Spleen (tissue), 11 donors: ENCODE measurements around the gene TADA2B. TPM values are rescaled to one million over a fixed set of nuclear protein-coding genes. Genes with fewer than 3 reads are reported as not detected.

ENCODE experiments used
- DNase-seq: peaks from one replicate; pipeline ENCODE4 v3.0.0-alpha.2; 2020
- H3K27ac ChIP-seq, 8 donors: fragments of 200-600 bp; sonication (generic) in 7 of 8; 1 replicate in 4 of 8; 2 replicates in 4 of 8; pipeline versions ENCODE4 v1.5.0 to v1.8.0; 2016 to 2021; ENCODE audit warnings: inconsistent platforms in 4 of 8, mild to moderate bottlenecking in 4 of 8, moderate library complexity in 1 of 8
- H3K27me3 ChIP-seq, 7 donors: fragments of 200-600 bp; sonication (generic) in 6 of 7; replicated peaks in 1 of 7; 1 replicate in 4 of 7; 2 replicates in 3 of 7; pipeline versions ENCODE4 v1.5.0 to v1.8.0; 2016 to 2021; ENCODE audit warnings: inconsistent platforms in 3 of 7, mild to moderate bottlenecking in 1 of 7
- H3K36me3 ChIP-seq, 6 donors: fragments of 200-600 bp; sonication (generic) in 5 of 6; 1 replicate in 4 of 6; 2 replicates in 2 of 6; pipeline versions ENCODE4 v1.5.0 to v1.8.0; 2016 to 2021; ENCODE audit warnings: inconsistent platforms in 2 of 6
- H3K4me1 ChIP-seq, 6 donors: fragments of 200-600 bp; sonication (generic) in 5 of 6; 1 replicate in 3 of 6; 2 replicates in 3 of 6; pipeline versions ENCODE4 v1.5.0 to v1.8.0; 2016 to 2021; ENCODE audit warnings: inconsistent platforms in 3 of 6
- H3K4me3 ChIP-seq, 8 donors: fragments of 200-600 bp; sonication (generic) in 7 of 8; 1 replicate in 4 of 8; 2 replicates in 4 of 8; pipeline versions ENCODE4 v1.5.0 to v1.8.0; 2016 to 2021; ENCODE audit warnings: inconsistent platforms in 4 of 8, mild to moderate bottlenecking in 4 of 8, moderate library complexity in 2 of 8
- H3K9me3 ChIP-seq, 8 donors: fragments of 200-600 bp; sonication (generic) in 7 of 8; 1 replicate in 4 of 8; 2 replicates in 4 of 8; pipeline versions ENCODE4 v1.5.0 to v1.8.0; 2016 to 2021; ENCODE audit warnings: inconsistent platforms in 4 of 8
- POLR2A ChIP-seq, 3 donors: fragments of 450-650 bp; IDR thresholded peaks; one replicate each; pipeline ENCODE4 v1.5.1; 2017; ENCODE audit warnings: antibody characterized with exemption in 3 of 3, mild to moderate bottlenecking in 1 of 3
- POLR2AphosphoS5 ChIP-seq, 3 donors: sonication (generic); formaldehyde crosslinking; IDR thresholded peaks; one replicate each; pipeline ENCODE4 v1.5.1; 2017; ENCODE audit warnings: antibody characterized with exemption in 3 of 3
- WGBS, 5 donors: extraction: QIAGEN DNeasy Blood & Tissue Kit in 3 of 5; methylation state at CpG; one replicate each; pipeline versions ENCODE4 v1.1.5 to v1.1.7; 2013 to 2018; 5-methylcytosine and 5-hydroxymethylcytosine counted together
- intact Hi-C: fragments of 100-400 bp; cut with DNase I; formaldehyde crosslinking; loops from one replicate; pipeline ENCODE4 v1.15.0; 2023; ENCODE audit warnings: low total_unique reads
- polyA plus RNA-seq, 3 donors: library from polyadenylated mRNA; stranded (reverse); fragments of 200-250 nt; gene quantifications; one replicate each; pipeline ENCODE4 v1.2.1, GENCODE V29; 2013
- total RNA-seq, 7 donors: library from RNA; depleted of rRNA in 3 of 7; stranded (reverse); fragments of >200 nt in 3 of 7; fragmentation: NEBNext Ultra II Directional in 4 of 7; extraction: Animal tissue kit (Norgen Biotek cat#: 25700) in 4 of 7; gene quantifications; one replicate each; pipeline versions ENCODE4 v1.1.0 to v1.2.1, GENCODE V29; 2016 to 2021
- TF ChIP-seq, protein P1 (sequence below), 11 experiments: fragments of 200-600 bp in 7 of 11; fragments of 450-650 bp in 4 of 11; sonication (generic) in 4 of 11; IDR thresholded peaks in 8 of 11; conservative IDR thresholded peaks in 3 of 11; 1 replicate in 7 of 11; 2 replicates in 4 of 11; pipeline versions ENCODE4 v1.4.0 to v1.8.0; 2016 to 2021; ENCODE audit warnings: antibody characterized with exemption in 11 of 11, inconsistent platforms in 4 of 11, mild to moderate bottlenecking in 1 of 11
- donor health status: healthy with polysubstance abuse.
- donor health status: DM: no; HTN: no; CAD: no; lungs with moderate emphysema.
- donor health status: DM: no; HTN: no; CAD: no.
- donor health status: Bipolar disorder and iron deficiency.
- donor health status: healthy.
- donor health status: DM: no; HTN: no; CAD: no.
- donor health status: DM: yes; HTN: yes; CAD: no.

Gene TADA2B
- total and polyA plus RNA-seq, 10 donors = 9.9 to 32.2 (median 25.8) TPM

DNA sequence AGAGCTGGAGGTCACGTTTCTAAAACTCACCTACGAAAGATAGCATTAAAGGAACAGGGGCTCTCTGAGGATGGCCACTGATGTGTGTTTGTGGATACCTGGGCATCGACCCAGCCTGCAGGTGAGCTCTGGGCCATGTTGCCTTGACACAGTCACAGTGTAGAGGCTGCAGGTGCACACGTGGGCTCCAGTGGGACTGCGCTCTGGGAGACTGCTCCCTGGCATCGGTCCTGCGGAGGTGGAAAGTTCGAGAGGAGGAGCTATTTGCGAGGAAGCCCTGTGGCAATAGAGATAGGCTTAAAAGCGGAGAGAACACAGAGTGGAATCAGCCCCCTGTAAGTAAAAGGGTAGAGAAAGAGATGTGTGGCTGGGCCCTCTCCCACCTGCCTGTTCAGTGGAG lies 12.3 kb upstream of the TADA2B start:
- H3K27ac ChIP-seq = no peak overlapping the region
- H3K4me3 ChIP-seq = no peak overlapping the region
- TF ChIP-seq POLR2AphosphoS5 (IDR thresholded peaks at IDR 0.05) = peak in 1 of 3 donors; percentile 46
- TF ChIP-seq POLR2A (IDR thresholded peaks at IDR 0.05) = no peak
- TF ChIP-seq, protein P1, sequence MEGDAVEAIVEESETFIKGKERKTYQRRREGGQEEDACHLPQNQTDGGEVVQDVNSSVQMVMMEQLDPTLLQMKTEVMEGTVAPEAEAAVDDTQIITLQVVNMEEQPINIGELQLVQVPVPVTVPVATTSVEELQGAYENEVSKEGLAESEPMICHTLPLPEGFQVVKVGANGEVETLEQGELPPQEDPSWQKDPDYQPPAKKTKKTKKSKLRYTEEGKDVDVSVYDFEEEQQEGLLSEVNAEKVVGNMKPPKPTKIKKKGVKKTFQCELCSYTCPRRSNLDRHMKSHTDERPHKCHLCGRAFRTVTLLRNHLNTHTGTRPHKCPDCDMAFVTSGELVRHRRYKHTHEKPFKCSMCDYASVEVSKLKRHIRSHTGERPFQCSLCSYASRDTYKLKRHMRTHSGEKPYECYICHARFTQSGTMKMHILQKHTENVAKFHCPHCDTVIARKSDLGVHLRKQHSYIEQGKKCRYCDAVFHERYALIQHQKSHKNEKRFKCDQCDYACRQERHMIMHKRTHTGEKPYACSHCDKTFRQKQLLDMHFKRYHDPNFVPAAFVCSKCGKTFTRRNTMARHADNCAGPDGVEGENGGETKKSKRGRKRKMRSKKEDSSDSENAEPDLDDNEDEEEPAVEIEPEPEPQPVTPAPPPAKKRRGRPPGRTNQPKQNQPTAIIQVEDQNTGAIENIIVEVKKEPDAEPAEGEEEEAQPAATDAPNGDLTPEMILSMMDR (IDR thresholded peaks at IDR 0.05 in 8 of 11, conservative IDR thresholded peaks at IDR 0.05 in 3 of 11) = no peak
- DNase-seq = peak; percentile 21
- H3K9me3 ChIP-seq = no peaks in the 10 kb centered on the region
- H3K27me3 ChIP-seq = no peaks in the 10 kb centered on the region
- intact Hi-C loops = no loop called here
- no peaks in the 10 kb centered on the region for H3K4me1 ChIP-seq
- H3K36me3 ChIP-seq = peaks cover 0 to 79% (median 46%) of the 10 kb centered on the region in 6 donors
- 93 to 97% (median 95%) methylated on average over 10 of the region's 10 CpGs for WGBS, 5 donors

DNA sequence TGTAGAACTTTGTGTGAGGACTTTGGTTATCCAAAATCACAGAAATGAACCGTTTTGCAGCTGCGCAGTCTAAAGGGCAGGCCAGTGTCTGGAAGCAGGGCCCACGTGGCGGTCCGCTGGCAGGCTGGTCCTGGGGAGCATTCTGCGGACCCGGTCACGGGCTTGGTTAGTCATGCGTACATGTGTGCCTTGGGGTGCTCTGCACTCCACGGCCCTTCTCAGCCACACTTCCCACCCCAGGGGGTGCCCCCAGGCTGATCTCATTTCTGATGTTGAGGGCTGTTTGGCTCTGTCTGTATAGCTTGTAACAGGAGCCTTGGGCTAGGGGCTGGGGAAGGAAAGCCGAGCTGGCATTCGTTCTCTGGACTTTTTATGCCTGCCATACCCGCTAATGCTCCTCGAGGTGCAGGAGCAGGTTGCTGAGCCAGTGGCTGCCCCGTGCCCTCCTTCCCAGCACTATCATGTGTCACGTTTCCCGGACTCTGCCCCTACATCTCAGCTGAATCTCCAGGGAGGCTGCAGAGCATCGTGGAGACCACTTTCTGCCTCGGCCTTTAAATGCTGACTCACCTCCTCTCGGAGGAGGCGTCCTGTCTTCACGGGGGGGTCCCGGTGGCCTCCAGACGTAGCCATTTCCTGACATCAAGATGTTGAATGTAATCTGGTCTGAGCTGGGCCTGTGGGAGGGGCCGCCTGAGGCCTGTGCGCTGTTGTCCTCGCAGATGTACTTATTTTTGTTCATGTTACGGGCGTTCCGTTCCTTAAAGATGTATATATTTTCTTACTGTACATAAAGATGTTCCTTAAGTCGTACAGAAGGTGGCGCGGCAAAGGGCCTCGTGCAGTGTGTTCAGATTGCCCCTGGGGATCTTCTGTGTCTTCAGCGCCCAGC lies 11.4 kb upstream of the TADA2B start:
- 66 to 71% (median 69%) methylated on average over 35 of the region's 35 CpGs for WGBS, 5 donors
- DNase-seq = no peak
- intact Hi-C loops = no loop called here
- Histone ChIP-seq H3K4me1 (no peaks in the 10 kb centered on the region), H3K27me3 (no peaks in the 10 kb centered on the region), H3K27ac (no peak overlapping the region), H3K9me3 (no peaks in the 10 kb centered on the region), H3K36me3 (peaks cover 0 to 70% (median 40%) of the 10 kb centered on the region in 6 donors), H3K4me3 (no peak overlapping the region)
- TF ChIP-seq POLR2AphosphoS5 (IDR thresholded peaks at IDR 0.05) = peak in 1 of 3 donors; percentile 39
- TF ChIP-seq POLR2A (IDR thresholded peaks at IDR 0.05) = no peak

DNA sequence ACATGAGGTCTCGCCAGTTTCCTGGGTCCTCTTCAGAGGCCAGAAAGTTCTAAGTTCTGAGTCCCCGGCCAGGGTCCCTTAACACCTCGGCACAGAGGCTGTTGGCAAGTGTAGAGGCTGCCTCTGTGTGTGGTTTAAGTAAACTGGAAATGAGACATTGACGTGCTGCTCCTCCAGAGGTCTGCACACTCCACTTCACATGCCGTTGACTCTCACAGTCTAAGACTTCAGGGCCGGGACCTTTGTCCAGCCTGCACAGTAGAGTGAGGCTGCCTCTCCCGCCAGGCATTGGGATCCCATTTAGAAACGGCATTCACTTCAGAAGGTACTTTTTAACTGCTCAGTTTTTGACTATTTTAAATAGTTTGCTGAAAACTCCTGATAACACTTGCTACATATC lies 10.6 kb upstream of the TADA2B start:
- Histone ChIP-seq H3K27me3 (no peaks in the 10 kb centered on the region), H3K4me1 (no peaks in the 10 kb centered on the region), H3K36me3 (peaks cover 0 to 62% (median 39%) of the 10 kb centered on the region in 6 donors), H3K27ac (no peak overlapping the region), H3K4me3 (no peak overlapping the region), H3K9me3 (no peaks in the 10 kb centered on the region)
- TF ChIP-seq, protein P1 (IDR thresholded peaks at IDR 0.05 in 8 of 11, conservative IDR thresholded peaks at IDR 0.05 in 3 of 11) = no peak
- TF ChIP-seq POLR2AphosphoS5 (IDR thresholded peaks at IDR 0.05) = no peak
- TF ChIP-seq POLR2A (IDR thresholded peaks at IDR 0.05) = no peak
- WGBS, 5 donors = 90 to 95% (median 93%) methylated on average over 7 to 8 of the region's 8 CpGs
- intact Hi-C loops = no loop called here
- DNase-seq = no peak

DNA sequence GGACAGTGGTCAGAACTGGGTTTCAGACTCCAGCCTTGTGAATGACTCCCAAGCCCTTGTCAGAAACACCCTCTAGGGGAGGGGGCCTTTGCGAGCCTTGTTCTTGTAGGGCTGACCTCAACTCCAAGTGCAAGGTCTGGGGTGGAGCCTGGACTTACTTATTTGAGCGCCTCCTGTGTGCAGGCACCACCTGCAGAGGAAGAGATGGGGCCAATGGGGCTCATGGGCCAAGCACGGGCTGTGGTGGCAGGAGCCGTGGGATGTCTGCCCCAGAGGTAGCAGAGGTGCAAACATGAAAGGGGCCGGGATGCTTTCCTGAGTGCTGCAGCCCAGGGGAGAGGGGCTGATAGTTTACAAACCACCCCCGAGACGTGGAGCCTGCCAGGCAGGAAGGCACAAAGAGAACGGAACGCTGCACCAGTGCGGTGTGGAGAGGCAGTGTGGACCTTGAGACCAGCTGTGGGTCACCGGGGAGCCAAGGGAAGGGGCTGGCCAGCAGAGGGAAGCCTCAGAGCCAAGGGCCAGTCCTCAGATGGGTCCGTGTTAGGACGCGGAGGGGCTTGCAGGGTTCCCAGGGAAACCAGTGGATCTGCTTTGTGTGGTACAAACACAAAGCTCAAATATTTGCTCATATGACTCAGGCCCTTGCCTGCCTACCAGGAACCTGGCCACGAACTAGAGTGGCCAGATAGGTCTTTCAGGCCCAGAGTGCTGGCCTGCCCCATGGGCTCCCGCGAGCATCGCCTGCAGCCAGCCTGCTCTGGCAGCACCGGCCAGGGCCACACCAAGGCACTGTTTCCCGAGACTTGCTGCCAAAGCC lies 8.7 kb upstream of the TADA2B start:
- DNase-seq = peak; percentile 75
- Histone ChIP-seq H3K4me3 (no peak overlapping the region), H3K27me3 (no peaks in the 10 kb centered on the region), H3K36me3 (peaks cover 0 to 43% (median 33%) of the 10 kb centered on the region in 6 donors), H3K27ac (no peak overlapping the region), H3K4me1 (no peaks in the 10 kb centered on the region), H3K9me3 (no peaks in the 10 kb centered on the region)
- peak in 1 of 3 donors; percentile 54 for TF ChIP-seq POLR2AphosphoS5 (IDR thresholded peaks at IDR 0.05)
- TF ChIP-seq, protein P1 (IDR thresholded peaks at IDR 0.05 in 8 of 11, conservative IDR thresholded peaks at IDR 0.05 in 3 of 11) = no peak
- WGBS, 5 donors = 69 to 84% (median 80%) methylated on average over 18 to 20 of the region's 20 CpGs
- intact Hi-C loops = no loop called here
